Activated naive CD8-positive, alpha-beta T cell treated with anti-CD3 and anti-CD28 coated beads for 36 hours (primary cell): ENCODE measurements around the gene COL4A6. TPM values are rescaled to one million over a fixed set of nuclear protein-coding genes. Genes with fewer than 3 reads are reported as not detected.

ENCODE experiments used
- DNase-seq: peaks from one replicate; pipeline ENCODE4 v3.0.0; 2021
- H3K27ac Mint-ChIP-seq: one replicate; pipeline ENCODE4 v1.8.0; 2022; ENCODE audit warnings: mild to moderate bottlenecking, moderate library complexity, mixed read lengths
- H3K27me3 Mint-ChIP-seq: one replicate; pipeline ENCODE4 v1.8.0; 2022; ENCODE audit warnings: mild to moderate bottlenecking, mixed read lengths
- H3K36me3 Mint-ChIP-seq: one replicate; pipeline ENCODE4 v1.8.0; 2021; ENCODE audit warnings: mild to moderate bottlenecking, mixed read lengths
- H3K4me1 Mint-ChIP-seq: one replicate; pipeline ENCODE4 v1.8.0; 2021; ENCODE audit warnings: mixed read lengths
- H3K4me3 Mint-ChIP-seq: one replicate; pipeline ENCODE4 v1.8.0; 2022; ENCODE audit warnings: mild to moderate bottlenecking, moderate library complexity, mixed read lengths
- H3K9me3 Mint-ChIP-seq: one replicate; pipeline ENCODE4 v1.8.0; 2022; ENCODE audit warnings: mixed read lengths
- total RNA-seq, 2 experiments: library from RNA; stranded (reverse); gene quantifications; one replicate each; pipeline ENCODE4 v1.2.3, GENCODE V29; 2021

Gene COL4A6
- total RNA-seq, 2 experiments from 2014 or later = not detected

- Mint-ChIP-seq H3K36me3 (no peaks in the 10 kb centered on the region), H3K27me3 (peaks cover 3% of the 10 kb centered on the region), H3K4me3 (no peak overlapping the region), H3K27ac (no peak overlapping the region), H3K4me1 (no peaks in the 10 kb centered on the region), H3K9me3 (no peaks in the 10 kb centered on the region)
- no peak for DNase-seq
These were observed 152.3 kb downstream of the COL4A6 start for GRCh38 chrX:108285918-108286317.

GRCh38 chrX:108285356-108285755 lies 152.9 kb downstream of the COL4A6 start:
- DNase-seq = no peak
- H3K27me3 Mint-ChIP-seq = peaks cover 3% of the 10 kb centered on the region
- H3K4me3 Mint-ChIP-seq = no peak overlapping the region
- no peaks in the 10 kb centered on the region for H3K4me1 Mint-ChIP-seq
- no peaks in the 10 kb centered on the region for H3K9me3 Mint-ChIP-seq
- H3K36me3 Mint-ChIP-seq = no peaks in the 10 kb centered on the region
- H3K27ac Mint-ChIP-seq = no peak overlapping the region

- H3K27ac Mint-ChIP-seq = no peak overlapping the region
- no peaks in the 10 kb centered on the region for H3K36me3 Mint-ChIP-seq
- peaks cover 5% of the 10 kb centered on the region for H3K27me3 Mint-ChIP-seq
- H3K4me1 Mint-ChIP-seq = no peaks in the 10 kb centered on the region
- no peak for DNase-seq
- no peak overlapping the region for H3K4me3 Mint-ChIP-seq
- H3K9me3 Mint-ChIP-seq = no peaks in the 10 kb centered on the region
These were observed 162.5 kb downstream of the COL4A6 start for GRCh38 chrX:108275732-108276131.

GRCh38 chrX:108271397-108271787 lies 166.8 kb downstream of the COL4A6 start:
- no peaks in the 10 kb centered on the region for H3K27me3 Mint-ChIP-seq
- no peak overlapping the region for H3K4me3 Mint-ChIP-seq
- H3K9me3 Mint-ChIP-seq = no peaks in the 10 kb centered on the region
- no peak for DNase-seq
- no peaks in the 10 kb centered on the region for H3K4me1 Mint-ChIP-seq
- H3K27ac Mint-ChIP-seq = no peak overlapping the region
- no peaks in the 10 kb centered on the region for H3K36me3 Mint-ChIP-seq

GRCh38 chrX:108270739-108271396 lies 167.4 kb downstream of the COL4A6 start:
- Mint-ChIP-seq H3K9me3 (no peaks in the 10 kb centered on the region), H3K4me3 (no peak overlapping the region), H3K36me3 (no peaks in the 10 kb centered on the region), H3K4me1 (no peaks in the 10 kb centered on the region), H3K27me3 (peaks cover 3% of the 10 kb centered on the region), H3K27ac (no peak overlapping the region)
- no peak for DNase-seq

- H3K9me3 Mint-ChIP-seq = no peaks in the 10 kb centered on the region
- no peak overlapping the region for H3K27ac Mint-ChIP-seq
- H3K27me3 Mint-ChIP-seq = peaks cover 5% of the 10 kb centered on the region
- no peak overlapping the region for H3K4me3 Mint-ChIP-seq
- H3K4me1 Mint-ChIP-seq = no peaks in the 10 kb centered on the region
- H3K36me3 Mint-ChIP-seq = no peaks in the 10 kb centered on the region
- DNase-seq = no peak
These were observed 167.9 kb downstream of the COL4A6 start for GRCh38 chrX:108270280-108270679.

GRCh38 chrX:108268434-108269080 lies 169.7 kb downstream of the COL4A6 start:
- no peak overlapping the region for H3K4me3 Mint-ChIP-seq
- peaks cover 5% of the 10 kb centered on the region for H3K27me3 Mint-ChIP-seq
- H3K9me3 Mint-ChIP-seq = no peaks in the 10 kb centered on the region
- no peak for DNase-seq
- no peaks in the 10 kb centered on the region for H3K4me1 Mint-ChIP-seq
- H3K27ac Mint-ChIP-seq = no peak overlapping the region
- H3K36me3 Mint-ChIP-seq = no peaks in the 10 kb centered on the region

GRCh38 chrX:108267557-108267956 lies 170.7 kb downstream of the COL4A6 start:
- H3K27ac Mint-ChIP-seq = no peak overlapping the region
- DNase-seq = no peak
- no peaks in the 10 kb centered on the region for H3K4me1 Mint-ChIP-seq
- H3K9me3 Mint-ChIP-seq = no peaks in the 10 kb centered on the region
- no peaks in the 10 kb centered on the region for H3K36me3 Mint-ChIP-seq
- no peak overlapping the region for H3K4me3 Mint-ChIP-seq
- peaks cover 5% of the 10 kb centered on the region for H3K27me3 Mint-ChIP-seq

GRCh38 chrX:108264376-108264775 lies 173.8 kb downstream of the COL4A6 start:
- Mint-ChIP-seq H3K27me3 (peaks cover 5% of the 10 kb centered on the region), H3K36me3 (no peaks in the 10 kb centered on the region), H3K27ac (no peak overlapping the region), H3K4me3 (no peak overlapping the region), H3K4me1 (no peaks in the 10 kb centered on the region), H3K9me3 (no peaks in the 10 kb centered on the region)
- no peak for DNase-seq

- H3K9me3 Mint-ChIP-seq = no peaks in the 10 kb centered on the region
- no peak for DNase-seq
- peaks cover 12% of the 10 kb centered on the region for H3K27me3 Mint-ChIP-seq
- H3K4me3 Mint-ChIP-seq = no peak overlapping the region
- no peak overlapping the region for H3K27ac Mint-ChIP-seq
- H3K4me1 Mint-ChIP-seq = no peaks in the 10 kb centered on the region
- H3K36me3 Mint-ChIP-seq = no peaks in the 10 kb centered on the region
These were observed 176.5 kb downstream of the COL4A6 start for GRCh38 chrX:108261549-108262203.

GRCh38 chrX:108257556-108257955 lies 180.7 kb downstream of the COL4A6 start:
- Mint-ChIP-seq H3K4me1 (no peaks in the 10 kb centered on the region), H3K9me3 (no peaks in the 10 kb centered on the region), H3K4me3 (no peak overlapping the region), H3K36me3 (no peaks in the 10 kb centered on the region), H3K27ac (no peak overlapping the region), H3K27me3 (peaks cover 7% of the 10 kb centered on the region)
- no peak for DNase-seq

GRCh38 chrX:108254636-108255035 lies 183.6 kb downstream of the COL4A6 start:
- Mint-ChIP-seq H3K27me3 (peaks cover 7% of the 10 kb centered on the region), H3K4me1 (no peaks in the 10 kb centered on the region), H3K27ac (no peak overlapping the region), H3K9me3 (no peaks in the 10 kb centered on the region), H3K4me3 (no peak overlapping the region), H3K36me3 (no peaks in the 10 kb centered on the region)
- DNase-seq = no peak

- Mint-ChIP-seq H3K36me3 (no peaks in the 10 kb centered on the region), H3K4me1 (no peaks in the 10 kb centered on the region), H3K27me3 (peaks cover 5% of the 10 kb centered on the region), H3K4me3 (no peak overlapping the region), H3K9me3 (no peaks in the 10 kb centered on the region), H3K27ac (no peak overlapping the region)
- no peak for DNase-seq
These were observed 187.3 kb downstream of the COL4A6 start for GRCh38 chrX:108250654-108251579.

GRCh38 chrX:108246304-108246954 lies 191.8 kb downstream of the COL4A6 start:
- no peaks in the 10 kb centered on the region for H3K36me3 Mint-ChIP-seq
- peaks cover 8% of the 10 kb centered on the region for H3K27me3 Mint-ChIP-seq
- DNase-seq = no peak
- no peaks in the 10 kb centered on the region for H3K4me1 Mint-ChIP-seq
- H3K9me3 Mint-ChIP-seq = no peaks in the 10 kb centered on the region
- H3K27ac Mint-ChIP-seq = no peak overlapping the region
- no peak overlapping the region for H3K4me3 Mint-ChIP-seq
